Activated T-helper 1 cell treated with anti-CD3 and anti-CD28 coated beads, Interleukin-12 subunit alpha, Interleukin-12 subunit beta, Interleukin-2, Interleukin-4 antibody, amounts not matched to agents 30 ng/mL and 10 ng/mL and 1 ng/mL, durations not matched to agents 14 hours and 24 hours and 36 hours (primary cell): ENCODE data around the gene PNPO. TPM values are rescaled to one million over a fixed set of nuclear protein-coding genes. Genes with fewer than 3 reads are reported as not detected.
"Not testable (repeated sequence)": the region's sequence is repeated elsewhere in the genome, so short reads cannot be mapped to it uniquely, and the experiment has no call there.

Source experiments
- DNase-seq: peaks from one replicate; pipeline ENCODE4 v3.0.0; 2021; ENCODE audit warnings: low spot score
- H3K27ac Mint-ChIP-seq: one replicate; pipeline ENCODE4 v1.8.0; 2021; ENCODE audit warnings: mild to moderate bottlenecking, mixed read lengths
- H3K27me3 Mint-ChIP-seq: one replicate; pipeline ENCODE4 v1.8.0; 2022; ENCODE audit warnings: mild to moderate bottlenecking, moderate library complexity, mixed read lengths; ENCODE audit not compliant: insufficient read depth
- H3K36me3 Mint-ChIP-seq: one replicate; pipeline ENCODE4 v1.8.0; 2021; ENCODE audit warnings: low read depth, mixed read lengths
- H3K4me1 Mint-ChIP-seq: one replicate; pipeline ENCODE4 v1.8.0; 2021; ENCODE audit warnings: low read depth, mixed read lengths
- H3K4me3 Mint-ChIP-seq: one replicate; pipeline ENCODE4 v1.8.0; 2021; ENCODE audit warnings: mild to moderate bottlenecking, moderate library complexity, mixed read lengths
- H3K9me3 Mint-ChIP-seq: one replicate; pipeline ENCODE4 v1.8.0; 2021; ENCODE audit warnings: mixed read lengths
- intact Hi-C: fragments of 100-400 bp; cut with micrococcal nuclease; formaldehyde crosslinking; loops from one replicate; pipeline ENCODE4 v1.15.1; 2024
- total RNA-seq: library from RNA; stranded (reverse); gene quantifications from 2 replicates; pipeline ENCODE4 v1.2.3, GENCODE V29; 2022

PNPO gene
- total RNA-seq, 1 donor from 2014 or later = 58.8 TPM

GRCh38 chr17:47905221-47905733 is 36.1 kb upstream of the PNPO start:
- Mint-ChIP-seq H3K9me3 (no peaks in the 10 kb centered on the region), H3K4me1 (peaks cover 7% of the 10 kb centered on the region), H3K4me3 (no peak overlapping the region), H3K36me3 (peaks cover 16% of the 10 kb centered on the region), H3K27me3 (no peaks in the 10 kb centered on the region), H3K27ac (no peak overlapping the region)
- intact Hi-C loops = no loop called here
- DNase-seq = no peak

GRCh38 chr17:47906443-47906842 is 34.9 kb upstream of the PNPO start:
- Mint-ChIP-seq H3K36me3 (peaks cover 14% of the 10 kb centered on the region), H3K27ac (no peak overlapping the region), H3K9me3 (no peaks in the 10 kb centered on the region), H3K27me3 (no peaks in the 10 kb centered on the region), H3K4me1 (peaks cover 7% of the 10 kb centered on the region), H3K4me3 (no peak overlapping the region)
- DNase-seq = no peak
- intact Hi-C loops = no loop called here

GRCh38 chr17:47907932-47908562 is 33.3 kb upstream of the PNPO start:
- Mint-ChIP-seq H3K27ac (no peak overlapping the region), H3K4me3 (no peak overlapping the region), H3K4me1 (peaks cover 7% of the 10 kb centered on the region), H3K9me3 (no peaks in the 10 kb centered on the region), H3K36me3 (peaks cover 14% of the 10 kb centered on the region), H3K27me3 (no peaks in the 10 kb centered on the region)
- DNase-seq = no peak
- intact Hi-C loops = no loop called here

- no peak for DNase-seq
- peaks cover 5% of the 10 kb centered on the region for H3K4me1 Mint-ChIP-seq
- H3K9me3 Mint-ChIP-seq = no peaks in the 10 kb centered on the region
- peaks cover 9% of the 10 kb centered on the region for H3K36me3 Mint-ChIP-seq
- intact Hi-C loops = no loop called here
- no peak overlapping the region for H3K4me3 Mint-ChIP-seq
- no peak overlapping the region for H3K27ac Mint-ChIP-seq
- no peaks in the 10 kb centered on the region for H3K27me3 Mint-ChIP-seq
Observed at GRCh38 chr17:47913050-47913449, 28.3 kb upstream of the PNPO start.

GRCh38 chr17:47914306-47914948 is 26.9 kb upstream of the PNPO start:
- DNase-seq = no peak

GRCh38 chr17:47915776-47916398 is 25.5 kb upstream of the PNPO start:
- intact Hi-C loops = no loop called here
- H3K4me3 Mint-ChIP-seq = no peak overlapping the region
- no peak overlapping the region for H3K27ac Mint-ChIP-seq
- peaks cover 11% of the 10 kb centered on the region for H3K36me3 Mint-ChIP-seq
- peaks cover 7% of the 10 kb centered on the region for H3K4me1 Mint-ChIP-seq
- no peak for DNase-seq
- no peaks in the 10 kb centered on the region for H3K27me3 Mint-ChIP-seq
- no peaks in the 10 kb centered on the region for H3K9me3 Mint-ChIP-seq

More at GRCh38 chr17:47914306-47914948, 26.9 kb upstream of the PNPO start:
- Mint-ChIP-seq H3K27me3 (no peaks in the 10 kb centered on the region), H3K4me3 (no peak overlapping the region), H3K36me3 (peaks cover 7% of the 10 kb centered on the region), H3K27ac (peak overlapping the region; percentile 32), H3K4me1 (peaks cover 7% of the 10 kb centered on the region), H3K9me3 (no peaks in the 10 kb centered on the region)
- intact Hi-C loops = no loop called here

DNA sequence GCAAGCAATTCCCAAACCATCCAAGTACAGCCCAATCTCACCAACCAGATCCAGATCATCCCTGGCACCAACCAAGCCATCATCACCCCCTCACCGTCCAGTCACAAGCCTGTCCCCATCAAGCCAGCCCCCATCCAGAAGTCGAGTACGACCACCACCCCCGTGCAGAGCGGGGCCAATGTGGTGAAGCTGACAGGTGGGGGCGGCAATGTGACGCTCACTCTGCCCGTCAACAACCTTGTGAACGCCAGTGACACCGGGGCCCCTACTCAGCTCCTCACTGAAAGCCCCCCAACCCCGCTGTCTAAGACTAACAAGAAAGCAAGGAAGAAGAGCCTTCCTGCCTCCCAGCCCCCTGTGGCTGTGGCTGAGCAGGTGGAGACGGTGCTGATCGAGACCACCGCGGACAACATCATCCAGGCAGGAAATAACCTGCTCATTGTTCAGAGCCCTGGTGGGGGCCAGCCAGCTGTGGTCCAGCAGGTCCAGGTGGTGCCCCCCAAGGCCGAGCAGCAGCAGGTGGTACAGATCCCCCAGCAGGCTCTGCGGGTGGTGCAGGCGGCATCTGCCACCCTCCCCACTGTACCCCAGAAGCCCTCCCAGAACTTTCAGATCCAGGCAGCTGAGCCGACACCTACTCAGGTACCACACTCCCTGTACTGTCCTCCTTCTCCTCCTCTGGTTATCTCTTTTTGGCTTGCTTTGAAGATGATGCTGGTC is 24.7 kb upstream of the PNPO start:
- no peak overlapping the region for H3K27ac Mint-ChIP-seq
- intact Hi-C loops = no loop called here
- no peaks in the 10 kb centered on the region for H3K9me3 Mint-ChIP-seq
- no peak overlapping the region for H3K4me3 Mint-ChIP-seq
- H3K27me3 Mint-ChIP-seq = no peaks in the 10 kb centered on the region
- peaks cover 12% of the 10 kb centered on the region for H3K36me3 Mint-ChIP-seq
- DNase-seq = no peak
- peaks cover 7% of the 10 kb centered on the region for H3K4me1 Mint-ChIP-seq

- no peaks in the 10 kb centered on the region for H3K27me3 Mint-ChIP-seq
- no peak overlapping the region for H3K4me3 Mint-ChIP-seq
- H3K36me3 Mint-ChIP-seq = peaks cover 15% of the 10 kb centered on the region
- H3K27ac Mint-ChIP-seq = no peak overlapping the region
- H3K4me1 Mint-ChIP-seq = peaks cover 7% of the 10 kb centered on the region
- intact Hi-C loops = no loop called here
- H3K9me3 Mint-ChIP-seq = no peaks in the 10 kb centered on the region
- DNase-seq = no peak
Observed at GRCh38 chr17:47917581-47917980, 23.8 kb upstream of the PNPO start.

- no peak overlapping the region for H3K4me3 Mint-ChIP-seq
- no peak overlapping the region for H3K27ac Mint-ChIP-seq
- H3K27me3 Mint-ChIP-seq = no peaks in the 10 kb centered on the region
- no peak for DNase-seq
- H3K9me3 Mint-ChIP-seq = no peaks in the 10 kb centered on the region
- peaks cover 15% of the 10 kb centered on the region for H3K36me3 Mint-ChIP-seq
- intact Hi-C loops = no loop called here
- peaks cover 7% of the 10 kb centered on the region for H3K4me1 Mint-ChIP-seq
Observed at GRCh38 chr17:47918006-47918405, 23.4 kb upstream of the PNPO start.

DNA sequence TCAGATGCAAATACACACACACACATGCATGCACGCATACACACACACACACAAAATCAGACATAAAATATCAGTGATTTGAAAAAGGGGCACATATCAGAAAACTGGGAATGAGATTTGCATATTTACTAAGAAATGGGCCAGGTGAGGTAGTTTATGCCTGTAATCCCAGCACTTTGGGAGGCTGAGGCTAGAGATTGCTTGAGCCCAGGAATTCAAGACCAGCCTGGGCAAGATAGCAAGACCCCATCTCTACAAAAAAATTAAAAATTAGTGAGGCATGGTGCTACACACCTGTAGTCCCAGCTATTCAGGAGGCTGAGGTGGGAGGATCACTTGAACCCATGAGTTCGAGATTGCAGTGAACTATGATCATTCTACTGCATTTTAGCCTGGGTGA is 22.4 kb upstream of the PNPO start:
- H3K27ac Mint-ChIP-seq = no peak overlapping the region
- H3K9me3 Mint-ChIP-seq = no peaks in the 10 kb centered on the region
- no peaks in the 10 kb centered on the region for H3K27me3 Mint-ChIP-seq
- H3K4me1 Mint-ChIP-seq = peaks cover 7% of the 10 kb centered on the region
- intact Hi-C loops = no loop called here
- H3K4me3 Mint-ChIP-seq = no peak overlapping the region
- peaks cover 19% of the 10 kb centered on the region for H3K36me3 Mint-ChIP-seq
- DNase-seq = no peak

- H3K4me1 Mint-ChIP-seq, H3K27ac Mint-ChIP-seq, H3K9me3 Mint-ChIP-seq, H3K4me3 Mint-ChIP-seq, DNase-seq, H3K27me3 Mint-ChIP-seq, intact Hi-C loops: not testable (repeated sequence)
- peaks cover 25% of the 10 kb centered on the region for H3K36me3 Mint-ChIP-seq
Observed at GRCh38 chr17:47919889-47920288, 21.5 kb upstream of the PNPO start.

GRCh38 chr17:47924785-47925677 is 16.3 kb upstream of the PNPO start:
- Mint-ChIP-seq H3K27me3 (no peaks in the 10 kb centered on the region), H3K36me3 (peaks cover 37% of the 10 kb centered on the region), H3K27ac (no peak overlapping the region), H3K9me3 (no peaks in the 10 kb centered on the region), H3K4me3 (no peak overlapping the region), H3K4me1 (no peaks in the 10 kb centered on the region)
- no peak for DNase-seq
- intact Hi-C loops = no loop called here
